Measurements from ENCODE around the gene GPR35. TPM values are rescaled to one million over a fixed set of nuclear protein-coding genes. Genes with fewer than 3 reads are reported as not detected.
"Not testable (repeated sequence)": the region's sequence is repeated elsewhere in the genome, so short reads cannot be mapped to it uniquely, and the experiment has no call there.

Gene GPR35
- total RNA-seq, 1 experiment from 2014 or later, result 21.3 TPM

DNA sequence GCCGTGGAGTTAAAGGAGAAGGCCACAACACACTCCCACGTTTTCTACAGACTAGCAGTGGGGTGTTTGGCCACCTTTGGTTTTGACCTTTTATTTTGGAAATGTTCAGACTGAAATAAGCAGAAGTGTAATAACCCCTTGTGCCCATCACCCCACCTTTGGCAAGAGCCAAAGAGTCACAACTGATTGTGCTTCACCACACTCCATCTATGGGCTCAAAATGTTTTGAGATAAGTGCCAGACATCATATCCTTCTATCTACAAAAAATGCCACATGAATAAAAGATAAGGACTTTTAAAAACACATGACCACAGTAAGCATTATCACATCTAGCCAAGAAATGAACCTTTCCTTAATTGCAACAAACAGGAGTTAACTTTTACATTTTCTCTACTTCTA lies 9.9 kb upstream of the GPR35 start:
- Mint-ChIP-seq H3K36me3 (ENCODE audit: insufficient read depth, unreplicated experiment) (peaks cover 18% of the 10 kb centered on the region), H3K4me1 (ENCODE audit: low read depth, unreplicated experiment) (no peaks in the 10 kb centered on the region), H3K27me3 (ENCODE audit: insufficient read depth, unreplicated experiment) (no peaks in the 10 kb centered on the region), H3K27ac (ENCODE audit: unreplicated experiment) (no peak overlapping the region), H3K9me3 (ENCODE audit: unreplicated experiment) (no peaks in the 10 kb centered on the region), H3K4me3 (ENCODE audit: unreplicated experiment) (no peak overlapping the region)
- CTCF ChIA-PET, result no interaction called here
- Histone ChIP-seq H3K4me3 (ENCODE audit: low read depth, low read length) (no peak overlapping the region), H3K27me3 (replicated peaks; ENCODE audit: control insufficient read depth, insufficient read depth, low read length) (no peaks in the 10 kb centered on the region), H3K4me1 (no peaks in the 10 kb centered on the region), H3K36me3 (ENCODE audit: control insufficient read depth, insufficient read depth, low read length) (peaks cover 2% of the 10 kb centered on the region; the same call in 1 of the 2 replicates), H3K9me3 (no peaks in the 10 kb centered on the region)
- no TSS peak for BruUV-seq (replicated peaks)
- POLR2A ChIA-PET, result no interaction called here
- TF ChIP-seq, protein P1, sequence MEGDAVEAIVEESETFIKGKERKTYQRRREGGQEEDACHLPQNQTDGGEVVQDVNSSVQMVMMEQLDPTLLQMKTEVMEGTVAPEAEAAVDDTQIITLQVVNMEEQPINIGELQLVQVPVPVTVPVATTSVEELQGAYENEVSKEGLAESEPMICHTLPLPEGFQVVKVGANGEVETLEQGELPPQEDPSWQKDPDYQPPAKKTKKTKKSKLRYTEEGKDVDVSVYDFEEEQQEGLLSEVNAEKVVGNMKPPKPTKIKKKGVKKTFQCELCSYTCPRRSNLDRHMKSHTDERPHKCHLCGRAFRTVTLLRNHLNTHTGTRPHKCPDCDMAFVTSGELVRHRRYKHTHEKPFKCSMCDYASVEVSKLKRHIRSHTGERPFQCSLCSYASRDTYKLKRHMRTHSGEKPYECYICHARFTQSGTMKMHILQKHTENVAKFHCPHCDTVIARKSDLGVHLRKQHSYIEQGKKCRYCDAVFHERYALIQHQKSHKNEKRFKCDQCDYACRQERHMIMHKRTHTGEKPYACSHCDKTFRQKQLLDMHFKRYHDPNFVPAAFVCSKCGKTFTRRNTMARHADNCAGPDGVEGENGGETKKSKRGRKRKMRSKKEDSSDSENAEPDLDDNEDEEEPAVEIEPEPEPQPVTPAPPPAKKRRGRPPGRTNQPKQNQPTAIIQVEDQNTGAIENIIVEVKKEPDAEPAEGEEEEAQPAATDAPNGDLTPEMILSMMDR (IDR thresholded peaks at IDR 0.05; ENCODE audit: insufficient read depth in 1 of 2, low read depth in 1 of 2, low read length in 1 of 2, severe bottlenecking in 1 of 2, unreplicated experiment in 1 of 2), result no peak
- no peak for DNase-seq
- intact Hi-C loops (cut with micrococcal nuclease; ENCODE audit: unreplicated experiment), result no loop called here

DNA sequence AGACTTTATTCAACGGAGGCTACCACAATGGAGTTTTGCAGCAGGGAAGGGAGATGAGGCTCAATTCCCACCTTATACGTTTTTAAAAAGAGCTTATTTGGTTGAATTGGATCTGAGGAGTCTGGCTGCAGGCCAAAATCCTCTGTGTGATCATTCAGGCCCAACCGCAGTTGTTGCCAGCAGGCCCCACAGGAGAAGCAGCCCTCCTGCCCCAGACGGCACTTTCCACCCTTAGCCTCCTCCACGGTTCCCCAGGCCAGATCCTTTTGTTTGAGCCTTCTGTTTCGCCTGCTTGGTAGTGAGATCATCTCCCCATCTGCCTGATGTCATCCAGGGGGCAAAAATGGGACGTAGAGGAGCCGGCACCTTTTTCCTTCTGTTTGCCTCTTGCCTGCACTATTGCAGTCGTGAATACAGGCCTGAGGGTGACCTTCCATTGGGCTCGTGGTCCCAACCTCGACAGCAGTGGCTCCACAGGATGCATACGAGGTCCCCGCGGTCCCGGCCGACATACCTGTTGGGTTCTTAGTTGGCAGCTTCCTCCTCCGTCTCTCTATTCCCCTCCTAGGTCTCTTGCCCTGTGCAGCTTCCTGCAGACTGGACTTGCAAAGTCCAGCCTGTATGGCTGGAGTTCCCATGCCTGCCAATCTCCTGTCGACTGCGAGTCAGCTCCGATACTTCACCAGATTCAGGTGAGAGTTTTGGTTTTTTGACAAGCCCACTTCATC lies 9.3 kb upstream of the GPR35 start:
- Mint-ChIP-seq H3K27me3 (ENCODE audit: insufficient read depth, unreplicated experiment) (no peaks in the 10 kb centered on the region), H3K4me3 (ENCODE audit: unreplicated experiment) (no peak overlapping the region), H3K4me1 (ENCODE audit: low read depth, unreplicated experiment) (no peaks in the 10 kb centered on the region), H3K27ac (ENCODE audit: unreplicated experiment) (no peak overlapping the region), H3K9me3 (ENCODE audit: unreplicated experiment) (no peaks in the 10 kb centered on the region), H3K36me3 (ENCODE audit: insufficient read depth, unreplicated experiment) (peaks cover 17% of the 10 kb centered on the region)
- DNase-seq, result no peak
- Histone ChIP-seq H3K4me1 (no peaks in the 10 kb centered on the region), H3K4me3 (ENCODE audit: low read depth, low read length) (no peak overlapping the region), H3K9me3 (no peaks in the 10 kb centered on the region), H3K36me3 (ENCODE audit: control insufficient read depth, insufficient read depth, low read length) (peaks cover 2% of the 10 kb centered on the region; the same call in 1 of the 2 replicates), H3K27me3 (replicated peaks; ENCODE audit: control insufficient read depth, insufficient read depth, low read length) (no peaks in the 10 kb centered on the region)
- CTCF ChIA-PET, result interaction anchor here (1.0 to 1.5 kb wide), 4 partner anchors 11 to 224 kb away, joined by 3 to 12 read pairs (median 6); partner anchors contain the start of gene CAPN10
- intact Hi-C loops (cut with micrococcal nuclease; ENCODE audit: unreplicated experiment), result no loop called here
- no TSS peak for BruUV-seq (replicated peaks)
- POLR2A ChIA-PET, result no interaction called here
- TF ChIP-seq, protein P1 (IDR thresholded peaks at IDR 0.05; ENCODE audit: insufficient read depth in 1 of 2, low read depth in 1 of 2, low read length in 1 of 2, severe bottlenecking in 1 of 2, unreplicated experiment in 1 of 2), result no peak

DNA sequence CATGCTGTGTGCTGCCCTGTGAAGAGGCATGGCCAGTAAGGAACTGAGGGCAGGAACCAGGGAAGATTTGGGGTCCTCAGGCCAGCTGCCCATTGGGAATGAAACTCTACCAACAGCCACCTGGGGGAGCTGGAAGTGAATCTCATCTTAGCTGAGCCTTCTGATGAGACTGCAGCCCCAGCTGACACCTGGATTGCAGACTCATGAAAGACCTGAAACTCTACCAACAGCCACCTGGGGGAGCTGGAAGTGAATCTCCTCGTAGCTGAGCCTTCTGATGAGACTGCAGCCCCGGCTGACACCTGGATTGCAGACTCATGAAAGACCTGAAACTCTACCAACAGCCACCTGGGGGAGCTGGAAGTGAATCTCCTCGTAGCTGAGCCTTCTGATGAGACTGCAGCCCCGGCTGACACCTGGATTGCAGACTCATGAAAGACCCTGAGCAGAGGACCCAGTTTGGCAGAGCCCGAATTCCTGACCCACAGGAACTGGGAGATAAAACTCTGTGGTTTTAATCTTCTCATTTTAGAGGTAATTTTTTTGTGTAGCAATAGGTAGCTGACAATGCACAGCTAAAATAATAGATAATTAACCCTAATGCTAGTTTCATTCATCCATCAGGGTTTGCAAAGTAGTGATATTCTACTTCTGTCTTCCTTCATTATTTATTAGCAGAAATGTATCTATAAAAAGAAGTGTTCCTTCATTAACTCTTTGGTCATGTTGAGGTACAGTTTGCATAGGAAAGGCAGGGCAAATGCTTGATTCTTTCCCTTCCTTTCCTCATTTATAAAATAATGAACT lies 8.2 kb upstream of the GPR35 start:
- H3K27ac Mint-ChIP-seq (ENCODE audit: unreplicated experiment); intact Hi-C loops (cut with micrococcal nuclease; ENCODE audit: unreplicated experiment); H3K27me3 Mint-ChIP-seq (ENCODE audit: insufficient read depth, unreplicated experiment); H3K36me3 ChIP-seq (ENCODE audit: control insufficient read depth, insufficient read depth, low read length); H3K9me3 ChIP-seq; H3K27me3 ChIP-seq (replicated peaks; ENCODE audit: control insufficient read depth, insufficient read depth, low read length); H3K4me3 Mint-ChIP-seq (ENCODE audit: unreplicated experiment); H3K4me1 ChIP-seq; BruUV-seq (replicated peaks); H3K36me3 Mint-ChIP-seq (ENCODE audit: insufficient read depth, unreplicated experiment); H3K9me3 Mint-ChIP-seq (ENCODE audit: unreplicated experiment); H3K4me1 Mint-ChIP-seq (ENCODE audit: low read depth, unreplicated experiment); H3K4me3 ChIP-seq (ENCODE audit: low read depth, low read length): not testable (repeated sequence)
- DNase-seq, result peak; percentile 55 to 70
- POLR2A ChIA-PET, result interaction anchor here (0.8 kb wide), 1 partner anchor 12 kb away, joined by 3 read pairs; no protein-coding TSS in a partner anchor
- TF ChIP-seq, protein P1 (IDR thresholded peaks at IDR 0.05; ENCODE audit: insufficient read depth in 1 of 2, low read depth in 1 of 2, low read length in 1 of 2, severe bottlenecking in 1 of 2, unreplicated experiment in 1 of 2), result peak; percentile 34 to 37
- CTCF ChIA-PET, result interaction anchor here (0.8 to 1.5 kb wide), 5 partner anchors 12 to 223 kb away, joined by 3 to 12 read pairs (median 5); partner anchors contain the start of gene CAPN10

Measured in Caco-2 (cell line).